ENCODE data around the gene NCAPH2.

Gene NCAPH2

GRCh38 chr22:50528682-50529415 lies 20.8 kb downstream of the NCAPH2 start:
- no peak overlapping the region for H3K4me3 ChIP-seq (ENCODE audit: low read length in 2 of 2)

DNA sequence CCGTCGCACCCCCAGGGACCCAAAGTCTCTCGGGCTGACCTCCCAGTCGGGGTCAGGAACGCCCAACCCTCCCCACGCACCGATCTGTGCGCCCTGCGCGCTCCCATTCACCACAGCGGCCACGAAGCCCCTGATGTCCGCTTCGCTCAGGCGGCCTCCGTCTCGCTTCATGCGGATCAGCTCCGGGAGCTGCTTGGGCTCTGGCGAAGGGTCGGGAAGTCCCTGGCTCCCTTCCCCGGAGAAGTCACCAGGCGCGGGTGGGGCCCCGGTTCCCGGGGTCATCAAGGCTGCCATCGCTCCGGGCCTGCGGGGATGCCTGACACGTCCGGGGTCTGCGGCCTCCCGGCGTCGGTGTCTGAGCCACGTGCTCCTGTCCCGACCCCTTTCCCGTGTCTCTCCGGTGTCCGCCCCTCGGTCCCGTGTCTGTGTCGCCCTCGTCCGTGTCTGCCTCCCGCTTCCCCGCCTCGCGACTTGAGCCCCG lies 21.4 kb downstream of the NCAPH2 start:
- peak overlapping the region in 1 of 2 donors; percentile 38 for H3K4me3 ChIP-seq (ENCODE audit: low read length in 2 of 2)

More at GRCh38 chr22:50528682-50529415, 20.8 kb downstream of the NCAPH2 start:
- H3K27ac ChIP-seq (replicated peaks; ENCODE audit: low read length) = no peak overlapping the region
- peaks cover 5 to 12% of the 10 kb centered on the region in 2 donors for H3K36me3 ChIP-seq (replicated peaks in 1 of 2; ENCODE audit: control insufficient read depth in 2 of 2, insufficient read depth in 2 of 2, low read length in 2 of 2)
- no peak overlapping the region for H3K18ac ChIP-seq (ENCODE audit: low read length)
- H3K14ac ChIP-seq (ENCODE audit: low read length) = peak overlapping the region; percentile 25
- no peak overlapping the region for H3K4ac ChIP-seq (ENCODE audit: low read length)
- no CpG with 5 or more reads among the region's 15 CpGs for WGBS, 2 donors (ENCODE audit: extremely low coverage in 2 of 2, insufficient read length in 2 of 2, insufficient replicate concordance in 1 of 2)
- no peak overlapping the region for H2AFZ ChIP-seq (ENCODE audit: low read length)
- no peak overlapping the region for H2BK120ac ChIP-seq (ENCODE audit: low read depth, low read length)
- peaks cover 8 to 21% of the 10 kb centered on the region in 2 donors for H3K9me3 ChIP-seq (replicated peaks in 1 of 2; ENCODE audit: control insufficient read depth in 2 of 2, insufficient read depth in 1 of 2, low read depth in 1 of 2, low read length in 2 of 2)
- peak overlapping the region; percentile 99 for H3K23ac ChIP-seq (ENCODE audit: low read depth, low read length, poor library complexity)
- H3K4me1 ChIP-seq (ENCODE audit: control insufficient read depth in 2 of 2, insufficient read depth in 1 of 2, low read depth in 1 of 2, low read length in 2 of 2) = peaks cover 18 to 20% of the 10 kb centered on the region in 2 donors
- no peak for DNase-seq (ENCODE audit: low spot score)
- no peak overlapping the region for H3K4me2 ChIP-seq (ENCODE audit: insufficient read depth, low read length, poor library complexity, severe bottlenecking)
- H2BK12ac ChIP-seq (ENCODE audit: low read length) = no peak overlapping the region
- peaks cover 9% of the 10 kb centered on the region for H3K79me1 ChIP-seq (ENCODE audit: low read depth, low read length)
- H2BK5ac ChIP-seq (ENCODE audit: low read length) = no peak overlapping the region
- H4K91ac ChIP-seq (ENCODE audit: low read depth, low read length, poor library complexity) = no peak overlapping the region
- H3K9ac ChIP-seq (ENCODE audit: low read depth, low read length, poor library complexity) = peak overlapping the region; percentile 76
- H3K27me3 ChIP-seq (ENCODE audit: control insufficient read depth in 3 of 3, insufficient read depth in 3 of 3, low read depth in 1 of 3, low read length in 3 of 3) = peaks cover 14 to 35% (median 14%) of the 10 kb centered on the region in 3 experiments
- no peak overlapping the region for H4K8ac ChIP-seq (ENCODE audit: low read depth, low read length)
- peak overlapping the region; percentile 9 for H2BK15ac ChIP-seq (ENCODE audit: low read length)
- H2AK5ac ChIP-seq (ENCODE audit: low read depth, low read length) = peak overlapping the region; percentile 88

DNA sequence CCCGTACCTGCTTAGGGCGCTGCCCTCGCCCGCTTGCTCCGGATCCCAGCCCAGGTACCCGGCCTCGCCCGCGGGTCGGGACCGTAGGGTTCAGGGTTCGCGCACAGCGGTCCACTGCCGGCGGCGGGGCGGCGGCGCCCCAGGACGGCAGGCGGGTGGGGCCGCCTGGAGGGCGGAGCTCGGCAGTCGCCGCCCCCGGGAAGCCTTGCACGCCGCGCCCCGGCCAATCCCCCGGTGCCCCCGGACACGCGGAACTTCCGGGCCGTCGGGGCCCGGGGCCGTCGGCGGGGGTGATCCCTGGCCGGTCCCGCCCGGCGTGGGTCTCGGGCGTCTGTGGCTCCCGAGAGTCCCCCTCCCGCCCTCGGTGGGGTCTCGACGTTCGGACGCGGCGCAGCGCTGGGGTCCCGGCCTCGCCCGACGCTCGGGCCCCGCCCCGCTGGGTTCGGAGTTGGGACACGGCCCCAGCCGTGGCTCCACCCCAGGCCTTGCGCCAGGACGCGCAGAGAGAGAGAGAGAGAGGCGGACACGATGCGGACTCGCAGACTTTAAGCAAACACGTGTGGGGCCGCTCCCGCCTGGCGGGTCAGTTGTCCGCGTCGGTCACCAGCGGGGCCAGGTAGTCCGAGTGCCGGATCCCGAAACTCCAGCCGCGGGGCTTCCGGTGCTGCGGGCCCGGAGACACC lies 22.0 kb downstream of the NCAPH2 start, which contains the start of gene TYMP:
TYMP (minus strand) TSS at position 116 of the 683 bp plus-strand sequence. CDS start 303 bp downstream, outside the sequence.
- Histone ChIP-seq H3K18ac (ENCODE audit: low read length) (peak within 1 kb of the TSS; percentile 96), H3K4me3 (ENCODE audit: low read length in 2 of 2) (peak within 1 kb of the TSS in 1 of 2 donors; percentile 82), H2AK5ac (ENCODE audit: low read depth, low read length) (peak within 1 kb of the TSS; percentile 99), H2BK12ac (ENCODE audit: low read length) (peak within 1 kb of the TSS; percentile 73), H3K9ac (ENCODE audit: low read depth, low read length, poor library complexity) (peak within 1 kb of the TSS; percentile 81), H3K14ac (ENCODE audit: low read length) (peak within 1 kb of the TSS; percentile 97), H2AFZ (ENCODE audit: low read length) (no peak within 1 kb of the TSS), H2BK5ac (ENCODE audit: low read length) (peak within 1 kb of the TSS; percentile 60), H4K91ac (ENCODE audit: low read depth, low read length, poor library complexity) (no peak within 1 kb of the TSS), H3K4me2 (ENCODE audit: insufficient read depth, low read length, poor library complexity, severe bottlenecking) (peak within 1 kb of the TSS; percentile 73), H4K8ac (ENCODE audit: low read depth, low read length) (peak within 1 kb of the TSS; percentile 65), H3K9me3 (replicated peaks in 1 of 2; ENCODE audit: control insufficient read depth in 2 of 2, insufficient read depth in 1 of 2, low read depth in 1 of 2, low read length in 2 of 2) (peaks cover 8 to 21% of the 10 kb centered on the region in 2 donors), H3K27ac (replicated peaks; ENCODE audit: low read length) (no peak within 1 kb of the TSS), H3K27me3 (ENCODE audit: control insufficient read depth in 3 of 3, insufficient read depth in 3 of 3, low read depth in 1 of 3, low read length in 3 of 3) (peaks cover 14 to 35% (median 14%) of the 10 kb centered on the region in 3 experiments), H2BK15ac (ENCODE audit: low read length) (peak within 1 kb of the TSS; percentile 83), H3K23ac (ENCODE audit: low read depth, low read length, poor library complexity) (peak within 1 kb of the TSS; percentile 99), H3K4me1 (ENCODE audit: control insufficient read depth in 2 of 2, insufficient read depth in 1 of 2, low read depth in 1 of 2, low read length in 2 of 2) (peaks cover 14 to 19% of the 10 kb centered on the region in 2 donors), H3K4ac (ENCODE audit: low read length) (peak within 1 kb of the TSS; percentile 37), H3K79me1 (ENCODE audit: low read depth, low read length) (peaks cover 5% of the 10 kb centered on the region), H3K36me3 (replicated peaks in 1 of 2; ENCODE audit: control insufficient read depth in 2 of 2, insufficient read depth in 2 of 2, low read length in 2 of 2) (no peaks in the 10 kb centered on the region), H2BK120ac (ENCODE audit: low read depth, low read length) (peak within 1 kb of the TSS; percentile 72)
- no CpG with 5 or more reads among the region's 92 CpGs for WGBS, 2 donors (ENCODE audit: extremely low coverage in 2 of 2, insufficient read length in 2 of 2, insufficient replicate concordance in 1 of 2)
- DNase-seq (ENCODE audit: low spot score) = no peak

More for the DNA sequence above, 21.4 kb downstream of the NCAPH2 start:
- Histone ChIP-seq H2BK5ac (ENCODE audit: low read length) (no peak overlapping the region), H4K91ac (ENCODE audit: low read depth, low read length, poor library complexity) (no peak overlapping the region), H3K23ac (ENCODE audit: low read depth, low read length, poor library complexity) (peak overlapping the region; percentile 99), H3K27me3 (ENCODE audit: control insufficient read depth in 3 of 3, insufficient read depth in 3 of 3, low read depth in 1 of 3, low read length in 3 of 3) (peaks cover 14 to 35% (median 14%) of the 10 kb centered on the region in 3 experiments), H3K4me2 (ENCODE audit: insufficient read depth, low read length, poor library complexity, severe bottlenecking) (no peak overlapping the region), H4K8ac (ENCODE audit: low read depth, low read length) (peak overlapping the region; percentile 65), H3K9ac (ENCODE audit: low read depth, low read length, poor library complexity) (peak overlapping the region; percentile 44), H3K18ac (ENCODE audit: low read length) (peak overlapping the region; percentile 87), H3K27ac (replicated peaks; ENCODE audit: low read length) (no peak overlapping the region), H2BK120ac (ENCODE audit: low read depth, low read length) (no peak overlapping the region), H3K14ac (ENCODE audit: low read length) (peak overlapping the region; percentile 21), H3K36me3 (replicated peaks in 1 of 2; ENCODE audit: control insufficient read depth in 2 of 2, insufficient read depth in 2 of 2, low read length in 2 of 2) (peaks cover under 1 to 6% of the 10 kb centered on the region in 2 donors), H2BK15ac (ENCODE audit: low read length) (peak overlapping the region; percentile 9), H3K4me1 (ENCODE audit: control insufficient read depth in 2 of 2, insufficient read depth in 1 of 2, low read depth in 1 of 2, low read length in 2 of 2) (peaks cover 15 to 24% of the 10 kb centered on the region in 2 donors), H2BK12ac (ENCODE audit: low read length) (peak overlapping the region; percentile 73), H3K9me3 (replicated peaks in 1 of 2; ENCODE audit: control insufficient read depth in 2 of 2, insufficient read depth in 1 of 2, low read depth in 1 of 2, low read length in 2 of 2) (peaks cover 8 to 21% of the 10 kb centered on the region in 2 donors), H2AK5ac (ENCODE audit: low read depth, low read length) (peak overlapping the region; percentile 88), H3K79me1 (ENCODE audit: low read depth, low read length) (peaks cover 6% of the 10 kb centered on the region), H2AFZ (ENCODE audit: low read length) (no peak overlapping the region), H3K4ac (ENCODE audit: low read length) (peak overlapping the region; percentile 37)
- WGBS, 2 donors (ENCODE audit: extremely low coverage in 2 of 2, insufficient read length in 2 of 2, insufficient replicate concordance in 1 of 2) = no CpG with 5 or more reads among the region's 50 CpGs
- no peak for DNase-seq (ENCODE audit: low spot score)

Measured in neuronal stem cell (in vitro differentiated cells).